Activated naive CD4-positive, alpha-beta T cell treated with Interleukin-2 at 50 U/mL for 16 hours (primary cell): ENCODE results near the gene LAMP5.

Source experiments
- DNase-seq: peaks from one replicate; pipeline ENCODE4 v3.0.0-alpha.2; 2020

LAMP5 gene

DNA sequence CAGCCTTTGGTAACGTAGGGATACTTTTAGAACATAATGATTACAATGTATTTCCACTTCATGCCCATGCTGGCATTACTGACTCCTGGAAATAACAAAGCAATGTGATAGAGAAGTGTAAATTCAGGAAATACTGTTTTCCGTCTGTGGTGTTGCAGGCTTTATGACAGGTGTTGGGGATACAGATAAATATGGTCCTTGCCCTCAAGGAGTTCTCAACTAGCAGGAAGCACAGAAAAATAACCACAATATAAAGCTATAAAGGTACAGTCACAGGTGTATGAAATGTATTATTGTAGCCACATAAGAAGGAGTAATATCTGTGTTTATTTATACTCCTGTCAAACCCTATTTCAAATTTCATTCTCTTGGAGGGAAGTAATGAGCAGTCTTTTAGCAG lies 12.9 kb upstream of the LAMP5 start:
- no peak for DNase-seq

- no peak for DNase-seq
Measured at GRCh38 chr20:9503526-9504245, 10.7 kb upstream of the LAMP5 start.

- DNase-seq, result no peak
Measured at GRCh38 chr20:9506280-9506821, 8.0 kb upstream of the LAMP5 start.

DNA sequence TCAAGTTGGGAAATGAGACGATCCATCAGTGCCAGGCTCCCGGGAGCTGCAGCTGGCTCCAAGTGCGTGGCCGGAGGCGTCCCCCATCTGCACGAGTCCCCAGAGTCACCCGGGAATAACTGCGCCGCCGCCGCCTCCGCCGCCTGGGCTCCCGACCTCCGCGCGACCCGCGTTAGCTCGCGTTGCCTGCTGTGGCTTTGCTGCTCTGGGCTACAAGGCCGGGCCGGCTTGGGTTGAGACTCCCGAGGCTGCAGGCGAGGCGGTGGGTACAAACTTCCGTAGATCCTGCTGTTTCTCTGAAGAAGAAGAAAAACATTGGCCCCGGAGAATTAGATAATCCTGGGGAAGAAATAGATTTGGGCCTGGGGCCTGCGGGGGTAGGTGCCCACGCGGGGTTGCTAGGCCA lies 7.4 kb upstream of the LAMP5 start:
- no peak for DNase-seq

GRCh38 chr20:9507544-9508239 lies 6.7 kb upstream of the LAMP5 start:
- DNase-seq, result no peak

- no peak for DNase-seq
Measured at GRCh38 chr20:9508240-9508661, 6.1 kb upstream of the LAMP5 start.

DNA sequence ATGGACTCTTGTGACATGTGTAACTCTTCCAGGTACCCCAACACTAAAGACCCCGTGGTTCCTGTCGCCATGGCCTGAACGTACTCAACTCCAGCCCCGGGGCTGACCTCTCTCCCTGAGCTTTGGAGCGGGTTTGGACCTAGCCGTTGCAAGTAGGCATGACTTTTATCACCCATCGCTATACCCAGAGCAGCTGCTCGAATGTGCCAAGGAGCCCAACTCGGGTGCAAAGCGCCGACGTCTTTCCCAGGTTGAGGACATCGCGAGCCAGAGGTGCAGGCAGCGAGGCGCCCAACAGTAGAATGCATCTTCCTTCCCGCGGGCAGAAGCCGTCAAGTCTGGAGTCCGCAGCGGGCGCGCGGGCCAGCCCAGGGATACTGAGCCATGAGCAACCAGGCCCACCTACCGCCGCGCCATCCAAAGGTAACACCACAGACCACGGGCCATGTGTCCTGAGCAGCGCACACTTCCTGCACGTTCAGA lies 5.7 kb upstream of the LAMP5 start:
- no peak for DNase-seq

GRCh38 chr20:9509246-9509645 lies 5.1 kb upstream of the LAMP5 start:
- no peak for DNase-seq

DNA sequence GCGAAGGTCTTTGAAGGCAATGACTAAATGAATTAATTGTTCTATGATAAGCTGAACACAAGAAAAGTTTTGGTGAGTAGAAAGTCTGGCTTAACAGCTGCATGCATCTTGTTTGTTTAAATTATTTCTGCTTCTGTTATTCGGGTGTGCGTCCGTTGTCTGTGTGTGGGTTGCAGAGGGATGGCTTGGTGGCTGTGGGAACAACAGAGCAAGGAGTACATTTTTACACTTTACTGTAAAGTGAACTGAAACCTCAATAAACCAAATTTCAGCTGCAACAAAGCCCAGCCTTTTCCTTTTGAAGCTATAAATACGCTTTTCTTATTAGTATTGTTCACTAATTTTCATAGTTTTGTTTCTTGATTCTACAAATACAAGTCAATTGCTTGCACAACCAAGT lies 3.5 kb upstream of the LAMP5 start:
- no peak for DNase-seq

- DNase-seq, result no peak
Measured at GRCh38 chr20:9514072-9514460, 324 bp upstream of the LAMP5 start.

- DNase-seq, result no peak
Measured at GRCh38 chr20:9515214-9515585, 810 bp downstream of the LAMP5 start.

DNA sequence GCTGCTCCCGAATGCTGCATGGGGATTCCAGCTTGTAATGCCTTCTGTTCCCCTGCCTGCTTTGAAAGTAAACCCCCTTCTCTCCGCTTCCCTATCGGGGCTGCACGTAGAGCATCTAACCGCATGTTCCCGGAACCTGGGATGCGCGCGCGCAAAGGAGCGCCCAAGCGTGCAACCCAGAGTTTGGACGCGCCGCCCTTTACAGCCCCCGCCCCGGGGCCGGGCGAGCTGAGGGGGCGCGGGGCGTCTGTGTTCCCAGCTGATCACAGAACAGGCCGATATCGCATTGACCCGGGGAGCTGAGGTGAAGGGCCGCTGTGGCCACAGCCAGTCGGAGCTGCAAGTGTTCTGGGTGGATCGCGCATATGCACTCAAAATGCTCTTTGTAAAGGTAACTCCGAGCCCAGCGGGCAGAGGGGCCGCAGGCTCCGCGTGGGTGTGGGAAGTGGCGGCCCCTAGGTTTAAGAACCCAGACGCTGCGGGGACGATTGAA lies 1.4 kb downstream of the LAMP5 start:
- no peak for DNase-seq

- DNase-seq, result no peak
Measured at GRCh38 chr20:9516234-9516871, 2.0 kb downstream of the LAMP5 start.

DNA sequence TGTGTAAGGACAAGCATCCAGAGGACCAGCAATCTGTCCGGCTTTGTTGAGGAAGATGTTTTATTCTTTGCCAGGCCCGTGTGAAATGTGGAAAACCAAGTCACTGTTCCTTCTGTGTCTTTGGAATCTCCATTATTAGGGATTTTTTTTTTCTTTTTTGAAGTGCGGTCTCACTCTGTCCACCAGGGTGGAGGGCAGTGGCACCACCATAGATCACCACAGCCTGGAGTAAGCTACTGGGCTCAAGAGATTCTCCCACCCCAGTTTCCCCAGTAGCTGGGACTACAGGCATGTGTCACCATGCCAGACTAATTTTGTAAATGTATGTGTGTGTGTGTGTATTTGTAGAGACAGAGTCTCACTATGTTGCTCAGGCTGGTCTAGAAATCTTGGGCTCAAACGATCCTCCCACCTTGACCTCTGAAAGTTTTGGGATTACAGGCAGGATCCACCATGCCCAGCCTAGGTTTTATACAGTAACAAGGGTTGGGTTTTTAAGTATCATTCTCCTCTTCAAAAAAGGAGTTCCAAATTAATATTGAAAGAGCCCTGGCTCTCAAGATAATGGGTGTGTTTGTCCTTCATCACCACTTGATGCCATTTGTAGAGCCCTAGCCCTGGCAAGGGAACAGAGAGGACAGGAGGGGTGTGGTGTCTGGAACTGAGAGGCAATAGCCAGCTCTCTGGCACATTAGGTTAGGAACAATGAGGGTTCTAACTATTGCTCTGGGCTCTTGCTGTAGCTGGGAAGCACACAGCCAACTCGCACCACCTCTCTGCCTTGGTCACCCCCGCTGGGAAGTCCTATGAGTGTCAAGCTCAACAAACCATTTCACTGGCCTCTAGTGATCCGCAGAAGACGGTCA lies 3.1 kb downstream of the LAMP5 start:
- DNase-seq, result no peak

- no peak for DNase-seq
Measured at GRCh38 chr20:9518576-9519175, 4.3 kb downstream of the LAMP5 start.

DNA sequence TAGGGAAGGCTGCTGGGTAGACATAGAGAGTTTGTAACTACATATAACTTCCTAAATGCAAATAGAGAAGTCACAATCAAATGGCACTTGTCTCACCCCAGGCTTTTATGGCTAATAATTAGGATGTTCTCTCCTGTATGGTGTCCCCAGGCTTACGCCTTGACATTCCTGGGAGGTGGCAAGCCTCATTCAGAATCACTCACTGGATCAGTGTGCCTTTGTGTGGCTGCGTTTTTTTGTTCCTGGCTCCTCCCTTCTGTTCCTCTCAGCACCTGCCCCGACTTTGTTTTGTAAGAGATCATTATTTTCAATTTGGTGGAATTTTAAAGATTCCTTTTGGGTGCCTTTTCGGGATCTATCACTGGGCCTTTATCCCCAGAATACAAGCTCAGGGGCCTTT lies 5.7 kb downstream of the LAMP5 start:
- DNase-seq, result no peak

- DNase-seq, result no peak
Measured at GRCh38 chr20:9523636-9524035, 9.2 kb downstream of the LAMP5 start.

DNA sequence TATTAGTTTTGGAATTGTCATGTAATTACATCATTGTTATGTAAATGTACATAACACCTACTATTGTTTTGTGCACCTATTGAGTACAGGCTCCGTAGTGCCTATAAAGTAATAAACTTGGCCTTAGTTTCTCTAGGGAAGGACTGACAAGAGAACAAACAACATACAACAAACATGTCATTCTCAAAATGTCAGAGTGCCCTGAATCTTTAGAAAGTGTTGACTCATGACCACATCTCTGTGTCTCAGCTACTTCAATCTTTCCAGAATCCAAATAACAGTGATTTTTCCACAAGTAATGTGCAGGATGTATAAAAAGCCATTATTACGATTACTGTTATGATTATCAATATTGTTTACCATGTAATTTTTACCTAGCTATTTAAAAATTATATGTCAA lies 17.2 kb downstream of the LAMP5 start:
- DNase-seq, result no peak

DNA sequence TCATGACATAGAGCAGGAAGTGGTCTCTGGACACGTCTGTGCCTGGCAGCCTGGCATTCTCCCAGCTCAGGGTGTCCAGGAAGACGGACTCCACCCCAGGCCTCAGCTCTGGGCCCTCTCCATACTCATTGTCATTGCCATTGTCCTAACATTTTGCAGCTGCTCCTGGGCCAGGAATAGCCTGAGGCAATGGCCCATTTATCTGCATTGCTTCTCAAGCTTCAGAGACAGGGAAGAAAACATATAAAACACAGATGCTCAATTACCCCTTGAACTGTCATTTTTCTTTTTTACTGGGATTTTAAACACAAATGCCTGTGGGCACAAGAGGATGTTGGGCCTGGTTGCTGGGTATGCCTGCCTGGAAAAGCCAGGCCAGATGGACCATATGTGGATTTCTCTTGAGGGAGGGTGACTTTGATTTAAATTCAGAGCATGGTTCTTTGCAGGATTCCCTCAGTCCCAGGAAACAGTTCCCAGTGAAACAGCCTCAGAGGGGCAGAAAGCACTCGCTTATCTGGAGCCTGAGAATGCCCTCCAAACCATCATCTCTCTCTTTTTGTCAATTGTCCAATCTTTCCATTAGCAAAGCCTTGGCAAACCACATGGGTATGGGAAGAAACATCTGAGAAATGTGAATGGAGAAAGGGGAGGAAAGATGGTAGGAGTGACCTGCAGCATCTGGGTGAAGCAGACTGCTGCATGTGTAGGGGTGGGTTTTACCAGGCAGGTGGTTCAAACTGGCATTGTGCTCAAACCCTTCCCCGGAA lies 17.9 kb downstream of the LAMP5 start:
- no peak for DNase-seq

DNA sequence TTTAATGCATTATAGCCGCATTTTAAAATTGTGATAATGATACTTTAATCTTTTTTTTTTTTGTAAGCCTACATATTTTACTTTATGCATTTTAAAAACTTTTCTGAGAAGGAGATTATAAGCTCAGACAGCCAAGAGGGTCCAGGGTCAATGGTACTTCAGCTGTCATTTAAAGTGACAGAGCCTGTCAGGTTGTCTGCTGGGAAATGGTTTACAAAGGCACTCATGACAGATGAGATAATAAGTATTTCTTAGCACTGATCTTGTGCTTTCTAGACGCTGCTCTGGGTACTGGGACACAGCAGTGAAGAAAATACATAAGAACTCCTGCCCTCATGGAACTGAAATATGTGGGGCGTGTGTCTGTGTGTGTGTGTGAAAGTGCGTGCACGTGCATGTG lies 19.6 kb downstream of the LAMP5 start:
- DNase-seq, result no peak

DNA sequence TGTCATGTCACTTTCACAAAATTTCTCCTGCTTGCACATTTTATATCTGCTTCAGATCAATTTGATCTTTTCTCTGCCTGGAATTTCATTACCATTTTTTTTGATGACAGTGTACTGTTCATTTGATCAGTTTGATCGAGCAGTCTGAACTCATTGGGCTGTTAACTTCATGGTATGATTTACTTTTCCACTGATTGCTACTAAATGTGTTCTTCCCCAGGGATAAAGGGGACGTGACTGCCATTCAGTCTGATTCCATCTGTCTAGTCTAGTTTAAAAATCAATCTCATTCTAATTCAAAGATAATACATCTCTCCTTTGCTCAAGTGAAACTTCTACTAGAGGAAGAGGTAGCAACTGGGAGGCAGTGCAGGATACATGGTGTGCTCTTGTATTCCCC lies 21.1 kb downstream of the LAMP5 start:
- DNase-seq, result no peak

DNA sequence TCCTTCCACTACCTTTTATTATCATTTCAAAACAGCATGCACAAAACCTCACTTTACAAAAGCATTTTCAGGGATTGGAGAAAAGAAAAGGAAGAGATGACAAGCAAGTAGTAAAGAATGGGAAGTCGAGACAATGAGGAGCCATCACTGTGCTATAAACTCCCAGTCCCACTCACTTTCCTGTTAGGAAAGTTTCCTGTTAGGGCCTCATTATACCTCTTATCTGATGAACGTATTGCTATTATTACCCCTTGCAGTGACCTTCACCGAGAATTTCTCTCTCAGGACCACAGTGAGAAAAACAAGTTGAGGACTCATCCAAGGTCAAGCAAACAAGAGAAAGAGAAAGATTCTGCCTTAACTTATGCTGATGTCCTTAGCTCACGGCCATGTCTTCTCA lies 28.8 kb downstream of the LAMP5 start:
- no peak for DNase-seq
